Stomach (tissue), 9 donors: ENCODE results near the gene SLC13A2. TPM values are rescaled to one million over a fixed set of nuclear protein-coding genes. Genes with fewer than 3 reads are reported as not detected.

Experiments
- DNase-seq, 2 donors: peaks; one replicate each; pipeline versions ENCODE4 v3.0.0 to v3.0.0-alpha.2; 2013 to 2019
- H3K27ac ChIP-seq, 5 donors: fragments of 200-600 bp in 4 of 5; sonication (generic) in 4 of 5; one replicate each; pipeline ENCODE4 v1.5.1; 2013 to 2019; ENCODE audit warnings: mild to moderate bottlenecking in 1 of 5, moderate library complexity in 1 of 5
- H3K27me3 ChIP-seq, 3 donors: fragments of 200-600 bp; sonication (generic); one replicate each; pipeline ENCODE4 v1.5.1; 2017 to 2019; ENCODE audit warnings: mixed run types in 1 of 3
- H3K36me3 ChIP-seq, 4 donors: fragments of 200-600 bp; sonication (generic); 1 replicate in 3 of 4; 2 replicates in 1 of 4; pipeline ENCODE4 v1.5.1; 2016 to 2019
- H3K4me1 ChIP-seq, 4 donors: fragments of 200-600 bp; sonication (generic); one replicate each; pipeline ENCODE4 v1.5.1; 2016 to 2019
- H3K4me3 ChIP-seq, 4 donors: fragments of 200-600 bp; sonication (generic) in 3 of 4; one replicate each; pipeline ENCODE4 v1.5.1; 2016 to 2019; ENCODE audit warnings: mild to moderate bottlenecking in 1 of 4
- H3K9me3 ChIP-seq, 4 donors: fragments of 200-600 bp; sonication (generic); one replicate each; pipeline ENCODE4 v1.5.1; 2016 to 2019
- EP300 ChIP-seq: sonication (generic); formaldehyde crosslinking; IDR thresholded peaks from one replicate; pipeline ENCODE4 v1.6.1; 2017; ENCODE audit warnings: antibody characterized with exemption
- POLR2A ChIP-seq, 4 donors: fragments of 450-650 bp; IDR thresholded peaks; one replicate each; pipeline ENCODE4 v1.6.1; 2016; ENCODE audit warnings: antibody characterized with exemption in 4 of 4, control low read depth in 2 of 4, mild to moderate bottlenecking in 1 of 4, moderate library complexity in 1 of 4
- POLR2AphosphoS5 ChIP-seq, 3 donors: sonication (generic); formaldehyde crosslinking; IDR thresholded peaks; one replicate each; pipeline ENCODE4 v1.6.1; 2016; ENCODE audit warnings: antibody characterized with exemption in 3 of 3
- WGBS, 5 donors: extraction: QIAGEN DNeasy Blood & Tissue Kit in 3 of 5; methylation state at CpG; one replicate each; pipeline versions ENCODE4 v1.1.5 to v1.1.7; 2013 to 2018; 5-methylcytosine and 5-hydroxymethylcytosine counted together
- intact Hi-C: fragments of 100-400 bp; cut with DNase I; formaldehyde crosslinking; loops from one replicate; pipeline ENCODE4 v1.15.1; 2023; ENCODE audit warnings: low total_unique reads
- polyA plus RNA-seq, 3 donors: library from polyadenylated mRNA; stranded (reverse); fragments of 200-250 nt; gene quantifications; one replicate each; pipeline ENCODE4 v1.2.3, GENCODE V29; 2013
- total RNA-seq, 5 donors: library from RNA; depleted of rRNA; stranded (reverse); fragments of >200 nt; gene quantifications; one replicate each; pipeline versions ENCODE4 v1.1.0 to v1.2.3, GENCODE V29; 2014 to 2016
- TF ChIP-seq, protein P1 (sequence below), 7 experiments: fragments of 450-650 bp in 4 of 7; fragments of 200-600 bp in 3 of 7; sonication (generic) in 3 of 7; IDR thresholded peaks; one replicate each; pipeline ENCODE4 v1.5.1; 2016 to 2019; ENCODE audit warnings: antibody characterized with exemption in 7 of 7, control low read depth in 2 of 7, mild to moderate bottlenecking in 1 of 7
- donor health status: healthy with polysubstance abuse.
- donor health status: Bipolar disorder and iron deficiency.
- donor health status: healthy.

Gene SLC13A2
- total and polyA plus RNA-seq, 8 donors: 0.15 to 3.2 TPM; not detected in 6

GRCh38 chr17:28538296-28538895 lies 65.0 kb downstream of the SLC13A2 start:
- no peaks in the 10 kb centered on the region for H3K27me3 ChIP-seq
- H3K27ac ChIP-seq: no peak overlapping the region
- DNase-seq: no peak
- intact Hi-C loops: loop anchor here (5.0 kb wide), 1 partner anchor 41 kb away; no protein-coding TSS in a partner anchor
- peaks cover 3 to 24% (median 9%) of the 10 kb centered on the region in 4 donors for H3K4me1 ChIP-seq
- TF ChIP-seq POLR2A (IDR thresholded peaks at IDR 0.05) (no peak), POLR2AphosphoS5 (IDR thresholded peaks at IDR 0.05) (no peak), EP300 (no peak)
- TF ChIP-seq, protein P1, sequence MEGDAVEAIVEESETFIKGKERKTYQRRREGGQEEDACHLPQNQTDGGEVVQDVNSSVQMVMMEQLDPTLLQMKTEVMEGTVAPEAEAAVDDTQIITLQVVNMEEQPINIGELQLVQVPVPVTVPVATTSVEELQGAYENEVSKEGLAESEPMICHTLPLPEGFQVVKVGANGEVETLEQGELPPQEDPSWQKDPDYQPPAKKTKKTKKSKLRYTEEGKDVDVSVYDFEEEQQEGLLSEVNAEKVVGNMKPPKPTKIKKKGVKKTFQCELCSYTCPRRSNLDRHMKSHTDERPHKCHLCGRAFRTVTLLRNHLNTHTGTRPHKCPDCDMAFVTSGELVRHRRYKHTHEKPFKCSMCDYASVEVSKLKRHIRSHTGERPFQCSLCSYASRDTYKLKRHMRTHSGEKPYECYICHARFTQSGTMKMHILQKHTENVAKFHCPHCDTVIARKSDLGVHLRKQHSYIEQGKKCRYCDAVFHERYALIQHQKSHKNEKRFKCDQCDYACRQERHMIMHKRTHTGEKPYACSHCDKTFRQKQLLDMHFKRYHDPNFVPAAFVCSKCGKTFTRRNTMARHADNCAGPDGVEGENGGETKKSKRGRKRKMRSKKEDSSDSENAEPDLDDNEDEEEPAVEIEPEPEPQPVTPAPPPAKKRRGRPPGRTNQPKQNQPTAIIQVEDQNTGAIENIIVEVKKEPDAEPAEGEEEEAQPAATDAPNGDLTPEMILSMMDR (IDR thresholded peaks at IDR 0.05): no peak
- WGBS, 5 donors: 83 to 92% (median 89%) methylated on average over 14 of the region's 14 CpGs
- H3K4me3 ChIP-seq: no peak overlapping the region
- no peaks in the 10 kb centered on the region for H3K9me3 ChIP-seq
- no peaks in the 10 kb centered on the region for H3K36me3 ChIP-seq

DNA sequence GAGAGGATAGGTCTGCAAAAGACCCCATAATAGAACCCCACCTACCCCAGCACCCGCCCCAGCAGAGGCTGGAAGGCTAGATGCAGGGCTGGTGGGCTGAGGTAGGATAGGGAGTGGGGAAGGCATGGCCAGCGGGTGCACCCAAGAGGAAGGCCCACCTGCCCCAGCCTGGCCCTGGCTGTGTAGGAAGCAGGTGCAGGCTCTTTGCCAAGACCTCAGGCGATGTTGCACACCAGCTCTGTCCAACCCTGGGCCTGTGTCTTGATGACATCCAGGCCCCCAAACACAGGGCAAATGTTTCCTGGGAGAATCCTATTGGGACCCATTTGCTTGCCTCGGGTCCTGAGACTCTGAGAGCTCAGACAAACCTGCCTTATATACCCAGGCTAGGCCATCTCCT lies 66.8 kb downstream of the SLC13A2 start:
- no peaks in the 10 kb centered on the region for H3K36me3 ChIP-seq
- intact Hi-C loops: no loop called here
- TF ChIP-seq, protein P1 (IDR thresholded peaks at IDR 0.05): no peak
- no peak for TF ChIP-seq EP300
- TF ChIP-seq POLR2AphosphoS5 (IDR thresholded peaks at IDR 0.05): no peak
- TF ChIP-seq POLR2A (IDR thresholded peaks at IDR 0.05): no peak
- H3K4me3 ChIP-seq: no peak overlapping the region
- DNase-seq: no peak
- no peaks in the 10 kb centered on the region for H3K27me3 ChIP-seq
- H3K4me1 ChIP-seq: peaks cover 3 to 19% (median 9%) of the 10 kb centered on the region in 4 donors
- 67 to 84% (median 80%) methylated on average over 3 to 4 of the region's 4 CpGs for WGBS, 5 donors
- H3K27ac ChIP-seq: no peak overlapping the region
- H3K9me3 ChIP-seq: no peaks in the 10 kb centered on the region

DNA sequence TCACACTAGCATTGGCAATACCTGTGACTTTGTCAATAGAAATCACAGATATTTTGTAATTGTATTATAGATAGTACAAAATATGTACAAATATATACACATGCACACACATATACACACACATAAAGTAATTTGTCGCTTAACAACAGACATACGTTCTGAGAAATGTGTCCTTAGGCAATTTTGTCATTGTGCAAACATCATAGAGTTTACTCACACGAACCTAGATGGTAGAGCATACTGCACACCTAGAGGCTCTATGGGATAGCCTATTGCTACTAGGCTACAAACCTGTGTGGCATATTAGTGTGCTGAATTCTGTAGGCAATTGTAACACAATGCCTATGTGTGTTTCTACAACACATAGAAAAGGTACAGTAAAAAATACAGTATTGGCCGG lies 68.0 kb downstream of the SLC13A2 start:
- no peak overlapping the region for H3K4me3 ChIP-seq
- H3K9me3 ChIP-seq: no peaks in the 10 kb centered on the region
- TF ChIP-seq POLR2AphosphoS5 (IDR thresholded peaks at IDR 0.05): no peak
- TF ChIP-seq, protein P1 (IDR thresholded peaks at IDR 0.05): no peak
- no peak for TF ChIP-seq POLR2A (IDR thresholded peaks at IDR 0.05)
- TF ChIP-seq EP300: no peak
- H3K4me1 ChIP-seq: peaks cover 3 to 10% (median 7%) of the 10 kb centered on the region in 4 donors
- H3K36me3 ChIP-seq: peaks cover 0 to 5% (median 3%) of the 10 kb centered on the region in 4 donors
- 67 to 83% (median 74%) methylated on average over 4 of the region's 4 CpGs for WGBS, 5 donors
- intact Hi-C loops: no loop called here
- DNase-seq: no peak
- H3K27me3 ChIP-seq: no peaks in the 10 kb centered on the region
- no peak overlapping the region for H3K27ac ChIP-seq

- intact Hi-C loops: no loop called here
- H3K9me3 ChIP-seq: no peaks in the 10 kb centered on the region
- TF ChIP-seq, protein P1 (IDR thresholded peaks at IDR 0.05): no peak
- TF ChIP-seq POLR2AphosphoS5 (IDR thresholded peaks at IDR 0.05) (no peak), EP300 (no peak)
- no peaks in the 10 kb centered on the region for H3K27me3 ChIP-seq
- H3K27ac ChIP-seq: no peak overlapping the region
- no peak overlapping the region for H3K4me3 ChIP-seq
- H3K36me3 ChIP-seq: peaks cover 4 to 18% (median 15%) of the 10 kb centered on the region in 4 donors
- DNase-seq: no peak
- 84 to 88% (median 86%) methylated on average over 4 of the region's 4 CpGs for WGBS, 5 donors
- peaks cover under 1 to 15% (median 9%) of the 10 kb centered on the region in 4 donors for H3K4me1 ChIP-seq
Observed at GRCh38 chr17:28544402-28545140, 71.1 kb downstream of the SLC13A2 start.
